Measurements from ENCODE around the gene FLT1.

Gene FLT1

GRCh38 chr13:28531077-28531844 is 36.3 kb upstream of the FLT1 start (continued):
- TF ChIP-seq OSR2 (tag by site-specific recombination; IDR thresholded peaks at IDR 0.05) = no peak; the same call in 1 of the 2 replicates
- no peak for TF ChIP-seq ZNF302 (tag by site-specific recombination; IDR thresholded peaks at IDR 0.05; ENCODE audit: low read depth)
- no peak; the same call in 1 of the 2 replicates for TF ChIP-seq ZNF707 (tag by site-specific recombination; IDR thresholded peaks at IDR 0.05)
- TF ChIP-seq ZNF747 (tag by site-specific recombination; IDR thresholded peaks at IDR 0.05) = no peak
- 0 out of 2 replicates have a peak, but pooled peaks have one; percentile 55 for TF ChIP-seq ZNF785 (tag by site-specific recombination; IDR thresholded peaks at IDR 0.05)
- no peak for TF ChIP-seq KLF17 (tag by site-specific recombination; IDR thresholded peaks at IDR 0.05)
- no peak for TF ChIP-seq ZNF24 (tag by site-specific recombination; IDR thresholded peaks at IDR 0.05)
- peak; percentile 22; the same call in 1 of the 2 replicates for TF ChIP-seq ZBTB10 (tag by site-specific recombination; IDR thresholded peaks at IDR 0.05)
- TF ChIP-seq ZNF518A (tag by site-specific recombination; conservative IDR thresholded peaks at IDR 0.05; ENCODE audit: low read depth) = no peak
- TF ChIP-seq ZNF48 (tag by site-specific recombination; IDR thresholded peaks at IDR 0.05) = no peak
- TF ChIP-seq SCRT1 (tag by site-specific recombination; IDR thresholded peaks at IDR 0.05; ENCODE audit: borderline replicate concordance) = no peak
- TF ChIP-seq KLF16 (tag by site-specific recombination; IDR thresholded peaks at IDR 0.05) = no peak
- TF ChIP-seq BCL6B (tag by site-specific recombination; IDR thresholded peaks at IDR 0.05) = no peak
- no peak for TF ChIP-seq ZNF10 (tag by site-specific recombination; IDR thresholded peaks at IDR 0.05)
- no peak for TF ChIP-seq ZNF830 (tag by site-specific recombination; IDR thresholded peaks at IDR 0.05; ENCODE audit: low read depth)
- TF ChIP-seq ZNF701 (tag by site-specific recombination; IDR thresholded peaks at IDR 0.05) = no peak
- 0 out of 2 replicates have a peak, but pooled peaks have one; percentile 24 for TF ChIP-seq PATZ1 (tag by site-specific recombination; IDR thresholded peaks at IDR 0.05)
- no peak for TF ChIP-seq SP2 (tag by site-specific recombination; IDR thresholded peaks at IDR 0.05)
- TF ChIP-seq ZNF449 (tag by site-specific recombination; IDR thresholded peaks at IDR 0.05) = no peak
- no peak for TF ChIP-seq ZNF404 (tag by site-specific recombination; IDR thresholded peaks at IDR 0.05)
- no peak for TF ChIP-seq ZNF26 (tag by site-specific recombination; IDR thresholded peaks at IDR 0.05)
- TF ChIP-seq ZNF510 (tag by site-specific recombination; IDR thresholded peaks at IDR 0.05; ENCODE audit: insufficient replicate concordance) = no peak
- no peak for TF ChIP-seq ZNF37A (tag by site-specific recombination; IDR thresholded peaks at IDR 0.05)
